ENCODE measurements around the gene FOXP1.
"Not testable (repeated sequence)": the region's sequence is repeated elsewhere in the genome, so short reads cannot be mapped to it uniquely, and the experiment has no call there.

The FOXP1 gene

GRCh38 chr3:71526448-71526847 lies 57.1 kb downstream of the FOXP1 start:
- not testable (repeated sequence) for DNase-seq

DNA sequence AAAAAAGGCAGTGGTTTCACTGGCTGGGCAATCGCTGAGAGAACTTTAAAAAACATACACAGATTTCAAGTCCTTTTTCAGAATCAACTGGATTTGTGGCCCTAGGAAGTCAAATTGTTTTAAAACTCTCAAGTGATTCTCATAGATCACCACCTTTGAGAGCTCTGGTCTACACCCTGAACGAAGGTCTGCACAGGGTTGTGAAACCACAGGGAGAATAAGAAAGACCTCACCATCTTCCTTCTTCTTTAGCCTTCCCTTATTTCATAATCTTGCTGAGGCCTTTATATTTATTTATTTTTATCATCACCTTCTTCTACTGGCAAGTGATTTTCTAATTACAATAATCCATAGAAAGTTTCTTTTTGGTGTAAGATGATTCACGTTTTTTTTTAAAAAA lies 58.1 kb downstream of the FOXP1 start:
- no peak for DNase-seq

DNA sequence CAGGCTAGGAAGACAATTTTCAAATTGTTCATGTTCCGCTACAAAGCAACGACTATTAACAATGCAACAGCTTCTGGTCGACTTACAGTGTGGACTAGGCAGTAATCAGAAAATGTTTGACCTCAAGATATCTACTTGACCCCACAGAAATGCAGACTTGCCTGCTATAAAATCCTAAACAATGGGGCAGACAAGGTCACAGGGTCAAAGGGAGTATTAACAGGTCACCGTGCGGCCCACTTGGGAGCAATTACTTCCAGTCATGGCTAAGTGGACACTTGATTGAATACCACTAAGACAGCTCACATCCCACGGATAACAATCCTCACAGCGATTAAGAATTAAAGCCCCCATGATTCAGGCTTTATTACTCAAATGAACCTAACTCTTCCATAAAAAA lies 58.9 kb downstream of the FOXP1 start:
- no peak for DNase-seq

- no peak for DNase-seq
These were observed 59.9 kb downstream of the FOXP1 start for GRCh38 chr3:71523628-71524027.

- no peak for DNase-seq
These were observed 61.3 kb downstream of the FOXP1 start for GRCh38 chr3:71521940-71522876.

- DNase-seq = no peak
These were observed 62.5 kb downstream of the FOXP1 start for GRCh38 chr3:71521021-71521352.

DNA sequence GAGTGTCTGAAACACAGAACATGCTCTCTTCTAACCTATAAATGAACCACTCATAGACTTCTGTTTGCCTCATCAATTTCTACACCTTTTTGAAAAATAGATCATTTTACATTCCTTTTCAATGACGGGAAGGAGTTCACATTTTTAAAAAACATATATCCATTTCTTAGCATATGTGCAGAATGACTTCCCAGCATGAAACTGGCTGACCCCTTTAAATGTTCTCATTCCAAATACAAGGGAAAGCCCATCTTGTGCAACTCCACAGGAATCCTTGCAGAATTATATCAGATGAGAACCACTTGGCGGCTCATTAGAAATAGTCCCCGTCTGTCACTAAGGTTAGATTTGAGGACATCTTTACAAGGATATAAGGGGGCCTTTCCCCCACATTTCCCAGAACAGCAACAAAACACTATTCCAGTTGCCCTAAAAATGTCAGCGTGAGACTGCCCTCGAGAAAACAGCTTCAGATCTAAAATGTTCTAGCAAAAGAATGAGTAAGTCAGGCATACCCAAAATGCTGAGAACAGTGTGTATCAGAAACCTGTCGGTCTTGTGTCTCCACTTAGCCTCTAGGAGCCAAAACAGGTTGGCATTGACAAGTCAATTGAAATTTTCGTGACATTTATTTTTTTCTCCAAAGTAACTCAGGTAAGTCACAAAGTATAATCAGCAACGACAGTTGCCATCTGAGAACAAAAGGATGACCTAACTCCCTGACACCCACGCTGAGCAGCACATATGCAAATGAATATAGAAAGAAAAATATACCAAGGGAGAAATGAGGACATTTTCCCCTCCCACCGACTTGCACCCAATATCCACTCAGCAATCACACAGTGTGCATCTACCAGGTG lies 63.1 kb downstream of the FOXP1 start:
- DNase-seq = no peak

DNA sequence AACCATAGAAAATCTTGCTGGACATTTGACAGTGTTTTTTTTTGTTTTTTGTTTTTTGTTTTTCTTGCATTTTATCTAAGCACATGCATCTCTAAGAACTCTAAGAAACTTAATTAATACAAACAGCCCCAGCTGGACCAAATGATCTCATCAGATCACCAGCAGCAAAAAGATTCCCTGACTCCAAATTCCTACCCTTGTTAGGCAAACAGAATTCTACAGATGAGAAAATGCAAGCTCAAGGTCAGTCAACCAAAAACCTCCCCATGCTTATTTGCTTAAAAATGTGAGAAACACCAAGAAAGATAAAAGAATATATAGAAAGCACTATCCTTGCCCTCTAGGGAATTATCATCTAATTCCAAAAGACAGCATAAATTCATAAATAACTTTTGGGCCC lies 65.4 kb downstream of the FOXP1 start:
- DNase-seq = no peak

DNA sequence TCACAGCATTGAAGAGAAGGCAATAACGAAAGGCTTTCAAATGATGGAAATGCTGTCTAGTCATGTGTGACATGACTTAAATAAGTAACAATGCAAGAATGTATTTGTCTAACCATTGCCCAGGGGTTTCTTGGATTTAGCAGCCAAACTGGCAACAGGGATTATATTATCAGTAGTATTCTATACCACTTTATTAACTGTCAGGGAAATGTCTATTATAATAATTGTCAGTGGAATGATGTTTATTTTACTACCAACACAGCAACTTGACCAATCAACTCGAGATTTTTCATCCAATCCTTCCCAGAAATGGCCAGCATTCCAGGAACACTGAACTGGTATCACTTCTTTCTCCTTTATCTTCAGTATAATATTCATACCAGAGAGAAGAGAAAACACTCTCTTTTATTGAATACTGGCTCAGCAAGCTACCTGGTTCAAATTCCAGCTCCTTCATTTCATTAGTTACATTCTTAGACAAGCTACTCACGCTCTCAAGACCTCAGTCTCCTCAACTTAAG lies 66.2 kb downstream of the FOXP1 start:
- no peak for DNase-seq

- no peak for DNase-seq
These were observed 67.7 kb downstream of the FOXP1 start for GRCh38 chr3:71515636-71516365.

DNA sequence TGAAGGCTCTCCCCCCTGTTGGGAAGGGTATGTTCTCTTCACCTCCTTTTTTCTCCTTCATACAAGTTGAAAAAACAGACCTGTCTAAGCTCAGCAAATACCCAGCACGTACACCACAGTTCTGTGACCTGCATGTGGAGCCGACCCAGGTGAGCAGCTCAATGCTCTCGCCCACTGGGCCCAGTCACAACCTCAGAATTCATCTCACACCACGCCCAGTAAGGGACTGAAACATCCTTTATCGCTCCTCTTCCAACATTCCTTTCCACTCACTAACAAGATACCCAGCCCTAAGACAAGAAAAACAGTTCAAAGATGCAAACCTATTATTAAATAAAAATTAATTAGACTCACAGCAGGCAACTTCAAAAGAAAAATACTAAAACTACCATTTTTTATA lies 68.9 kb downstream of the FOXP1 start:
- DNase-seq = no peak

GRCh38 chr3:71513515-71513914 lies 70.0 kb downstream of the FOXP1 start:
- no peak for DNase-seq

DNA sequence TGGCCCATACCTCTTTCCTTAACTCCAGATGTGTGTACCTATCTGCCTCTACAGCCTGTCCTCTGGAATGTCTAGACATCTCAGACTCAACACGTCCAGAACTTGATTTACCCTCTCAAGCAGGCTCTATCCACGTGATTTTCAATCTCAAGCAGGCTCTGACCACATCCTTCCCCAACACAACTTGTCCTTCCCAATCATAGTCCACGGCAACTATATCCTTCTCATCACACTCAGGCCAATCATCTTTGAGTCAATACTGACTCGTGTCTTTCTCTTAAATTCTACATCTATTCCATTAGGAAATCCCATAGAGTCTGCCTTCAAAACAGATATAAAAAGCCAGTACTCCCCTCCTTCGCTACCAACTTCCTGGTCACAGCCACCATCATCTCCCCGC lies 70.4 kb downstream of the FOXP1 start:
- no peak for DNase-seq

- DNase-seq = no peak
These were observed 71.0 kb downstream of the FOXP1 start for GRCh38 chr3:71512544-71512943.

DNA sequence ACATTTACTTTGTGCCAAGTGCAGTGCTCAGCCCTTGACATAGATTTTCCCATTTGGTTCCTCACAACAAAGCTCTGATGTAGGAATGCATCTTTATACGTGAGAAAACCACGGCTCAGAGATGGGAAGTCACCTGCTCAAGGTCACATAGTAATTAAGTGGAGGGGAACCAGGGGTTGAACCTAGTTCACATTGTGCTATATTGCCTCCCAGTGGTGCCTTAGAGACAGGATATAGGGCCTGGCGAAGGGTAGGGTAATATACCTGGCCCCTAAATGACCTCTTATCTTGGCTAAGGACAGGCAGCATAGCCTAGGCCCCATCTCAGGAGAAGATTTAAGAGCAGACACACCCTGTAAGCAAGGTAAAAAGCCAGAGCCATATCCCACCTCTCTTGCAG lies 71.5 kb downstream of the FOXP1 start:
- no peak for DNase-seq

GRCh38 chr3:71511446-71511845 lies 72.1 kb downstream of the FOXP1 start:
- no peak for DNase-seq

DNA sequence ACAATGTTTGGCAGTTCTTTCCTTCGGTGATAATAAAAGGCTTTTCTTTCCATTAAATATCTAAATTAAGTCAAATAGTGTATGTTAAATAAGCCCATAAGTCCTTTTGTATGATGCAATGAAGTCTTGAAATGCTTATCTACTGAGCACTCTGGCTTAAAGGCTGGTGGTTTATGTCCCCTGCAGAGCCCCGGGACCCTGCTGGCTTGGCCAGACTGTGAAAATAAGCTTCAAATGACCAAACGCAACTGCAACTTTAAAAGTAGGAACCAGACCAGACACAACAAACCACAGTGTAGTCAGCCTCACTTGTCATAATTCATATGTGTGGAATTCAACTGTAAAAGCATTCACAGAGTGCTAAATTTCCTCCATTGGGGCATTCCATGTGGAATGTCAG lies 72.5 kb downstream of the FOXP1 start:
- no peak for DNase-seq

- no peak for DNase-seq
These were observed 73.0 kb downstream of the FOXP1 start for GRCh38 chr3:71510510-71510909.

DNA sequence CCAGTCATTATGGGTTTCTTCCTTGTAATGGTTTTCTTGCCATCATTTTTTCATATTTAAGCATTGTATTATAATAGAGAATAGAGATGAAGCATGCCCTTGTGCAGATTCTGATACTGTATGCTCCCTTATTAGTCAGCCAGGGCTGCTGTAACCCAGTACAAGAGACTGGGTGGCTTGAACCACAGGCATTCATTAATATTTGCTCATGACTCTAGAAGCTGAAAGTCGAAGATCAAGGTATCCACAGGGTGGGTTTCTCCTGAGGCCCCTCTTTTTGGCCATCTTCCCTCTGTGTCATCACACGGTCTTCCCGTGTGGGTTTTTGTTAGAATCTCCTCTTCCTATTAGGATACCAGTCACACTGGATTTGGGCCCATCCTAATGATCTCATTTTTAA lies 74.5 kb downstream of the FOXP1 start:
- DNase-seq = no peak

DNA sequence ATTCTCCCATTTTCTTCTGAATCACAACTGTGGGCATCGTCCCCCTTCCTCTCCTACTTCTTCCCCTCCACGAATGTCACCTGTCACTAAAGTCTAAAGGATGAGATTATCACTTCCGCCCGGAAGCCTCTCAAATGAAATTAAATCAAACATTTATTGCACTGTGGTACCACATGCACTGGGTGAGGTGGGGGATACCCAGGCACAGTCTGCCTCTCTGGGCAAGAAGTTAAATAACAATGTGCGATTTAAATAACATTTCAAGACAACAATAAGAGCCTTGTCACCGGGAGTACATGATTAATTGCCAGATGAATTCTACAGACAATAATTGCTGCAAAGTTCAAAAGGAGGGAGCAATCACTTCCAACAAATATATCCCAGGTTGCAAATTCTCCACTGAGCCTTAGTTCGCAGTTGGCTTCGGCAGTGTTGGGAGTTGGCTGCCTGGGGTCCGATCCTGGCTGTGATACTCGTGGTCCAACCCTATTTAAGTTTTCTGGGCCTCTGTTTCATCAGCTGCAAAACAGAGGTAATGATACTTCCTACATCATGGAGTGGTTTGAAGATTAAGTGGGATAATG lies 77.7 kb downstream of the FOXP1 start:
- no peak for DNase-seq

DNA sequence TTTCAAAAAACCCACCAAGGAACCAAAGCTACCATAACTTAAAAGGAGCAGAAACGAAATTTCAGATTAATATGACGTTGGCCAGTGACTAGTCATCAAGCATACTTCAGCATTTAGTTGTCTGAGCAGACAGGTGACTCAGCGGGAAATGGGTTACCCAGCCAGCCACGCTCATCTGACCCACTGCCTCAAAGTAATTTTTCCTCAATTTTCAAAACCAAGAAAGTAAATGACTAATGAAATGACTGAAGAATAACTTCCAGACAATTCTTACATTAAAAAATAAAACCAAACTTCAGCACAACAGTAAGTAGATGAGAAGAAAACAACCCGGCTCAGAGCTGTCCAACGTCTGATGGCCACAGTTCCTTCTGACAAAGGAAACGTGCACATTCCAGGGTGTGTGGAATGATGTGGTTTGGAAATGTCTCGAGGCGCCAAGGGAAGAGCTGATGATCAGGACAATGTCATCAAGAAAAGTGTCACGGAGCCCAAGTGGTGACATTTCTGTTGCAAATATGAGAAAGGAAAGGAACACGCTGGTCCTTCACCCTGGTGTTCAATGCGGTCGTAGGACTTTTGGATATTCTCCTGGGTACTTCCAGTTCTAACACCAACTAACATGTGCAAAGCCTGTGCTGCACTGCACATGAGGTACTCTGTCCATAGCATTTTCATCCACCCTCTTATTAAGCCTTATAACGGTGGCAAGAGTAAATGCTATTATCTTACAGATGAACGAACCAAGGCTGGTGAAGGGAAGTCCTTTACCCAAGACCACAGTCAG lies 79.1 kb downstream of the FOXP1 start:
- DNase-seq = no peak

All from cortex of kidney (tissue), 1 donor.